ENCODE measurements around the gene HOXC6.
A peak's percentile ranks its signal among the peaks of the same experiment; 100 is the strongest.

Gene HOXC6

GRCh38 chr12:54029529-54030441, 1.5 kb downstream of the HOXC6 start:
- no peak for DNase-seq (ENCODE audit: low read depth in 2 of 2)

- no peak for DNase-seq (ENCODE audit: low read depth in 2 of 2)
Measured at GRCh38 chr12:54030442-54030801, 2.2 kb downstream of the HOXC6 start.

DNA sequence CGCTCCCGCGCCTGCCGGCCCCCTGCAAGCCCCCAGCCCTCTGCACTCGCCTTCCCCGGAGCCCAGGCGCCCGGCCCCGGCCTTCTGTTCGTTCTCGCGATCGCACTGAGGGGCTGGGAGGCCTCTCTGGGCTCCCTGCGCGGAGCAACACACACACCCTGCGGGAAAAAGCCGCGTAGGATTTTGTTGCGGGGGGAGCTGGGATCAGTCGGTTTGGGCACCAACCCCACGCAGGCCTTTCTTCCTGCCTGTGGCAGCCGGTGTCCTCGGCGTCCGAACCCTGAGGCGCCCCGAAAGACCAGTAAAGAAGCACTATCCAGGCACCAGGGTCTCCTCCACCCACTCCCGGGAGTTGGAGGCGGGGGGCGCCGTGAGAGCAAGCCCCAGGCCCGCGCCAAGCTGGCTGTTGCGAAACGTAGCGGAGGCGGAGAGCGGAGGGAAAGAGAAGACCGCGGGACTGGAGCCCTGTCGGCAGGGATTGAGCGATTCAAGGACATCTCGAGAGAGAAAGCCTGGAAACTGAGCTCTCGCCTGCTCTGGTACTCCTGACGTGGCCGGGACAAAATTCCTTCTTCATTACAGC, 2.7 kb downstream of the HOXC6 start:
- DNase-seq (ENCODE audit: low read depth in 2 of 2), result no peak

DNA sequence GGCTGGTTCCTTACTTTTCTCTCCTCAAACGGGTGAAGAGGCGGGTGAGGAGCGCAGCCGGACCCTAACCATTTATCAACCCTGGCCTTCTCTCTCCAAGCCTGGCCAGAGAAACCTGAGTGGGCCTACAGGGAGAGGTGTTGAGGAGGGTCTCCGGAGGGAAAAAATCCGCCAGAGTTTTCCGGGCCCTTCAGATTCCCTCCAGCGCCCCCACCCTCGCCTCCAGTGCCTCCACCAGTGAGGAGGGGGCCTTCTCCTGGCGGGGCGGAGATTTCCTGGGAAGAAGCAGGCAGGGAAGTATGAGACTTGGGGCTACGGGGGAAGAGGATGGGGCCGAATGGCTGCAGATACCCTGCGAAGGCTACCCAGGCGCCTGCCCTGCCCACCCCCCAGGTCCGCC, 3.2 kb downstream of the HOXC6 start:
- no peak for DNase-seq (ENCODE audit: low read depth in 2 of 2)

- DNase-seq (ENCODE audit: low read depth in 2 of 2), result no peak
Measured at GRCh38 chr12:54032086-54032619, 3.9 kb downstream of the HOXC6 start.

GRCh38 chr12:54032627-54033100, 4.4 kb downstream of the HOXC6 start, which contains the start of gene HOXC5:
Gene HOXC5, plus strand, starts transcription at chr12:54033050. Its CDS starts 73 bp downstream, at chr12:54033123.
- peak in 1 of 2 donors; percentile 48 for DNase-seq (ENCODE audit: low read depth in 2 of 2)

DNA sequence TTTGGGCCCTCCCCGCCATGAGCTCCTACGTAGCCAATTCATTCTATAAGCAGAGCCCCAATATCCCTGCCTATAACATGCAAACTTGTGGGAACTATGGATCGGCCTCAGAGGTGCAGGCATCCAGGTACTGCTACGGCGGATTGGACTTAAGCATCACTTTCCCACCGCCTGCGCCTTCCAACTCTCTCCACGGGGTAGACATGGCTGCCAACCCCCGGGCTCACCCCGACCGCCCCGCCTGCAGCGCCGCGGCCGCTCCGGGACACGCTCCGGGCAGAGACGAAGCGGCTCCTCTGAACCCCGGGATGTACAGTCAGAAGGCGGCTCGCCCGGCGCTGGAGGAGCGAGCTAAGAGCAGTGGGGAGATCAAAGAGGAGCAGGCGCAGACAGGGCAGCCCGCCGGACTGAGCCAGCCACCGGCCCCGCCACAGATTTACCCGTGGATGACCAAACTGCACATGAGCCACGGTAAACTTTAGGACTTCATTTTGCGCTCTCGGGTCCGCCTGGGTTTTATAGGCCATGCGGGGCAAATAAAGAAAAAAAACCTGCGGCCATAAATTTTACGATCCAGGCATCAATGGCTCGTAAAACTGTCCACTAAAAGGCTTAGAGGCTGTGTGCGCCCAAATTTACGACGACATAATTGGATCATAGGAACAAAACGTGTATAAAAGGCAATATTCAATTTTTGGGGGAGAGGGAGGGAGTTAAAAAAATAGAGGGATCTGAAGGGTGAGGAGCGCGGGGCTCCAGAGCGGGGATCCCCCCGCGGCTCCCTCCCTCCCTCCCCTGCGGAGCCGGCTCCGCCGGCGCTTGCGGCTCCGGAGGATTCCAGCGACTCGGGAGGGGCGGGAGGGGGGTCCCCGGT, 5.1 kb downstream of the HOXC6 start:
- no peak for DNase-seq (ENCODE audit: low read depth in 2 of 2)

DNA sequence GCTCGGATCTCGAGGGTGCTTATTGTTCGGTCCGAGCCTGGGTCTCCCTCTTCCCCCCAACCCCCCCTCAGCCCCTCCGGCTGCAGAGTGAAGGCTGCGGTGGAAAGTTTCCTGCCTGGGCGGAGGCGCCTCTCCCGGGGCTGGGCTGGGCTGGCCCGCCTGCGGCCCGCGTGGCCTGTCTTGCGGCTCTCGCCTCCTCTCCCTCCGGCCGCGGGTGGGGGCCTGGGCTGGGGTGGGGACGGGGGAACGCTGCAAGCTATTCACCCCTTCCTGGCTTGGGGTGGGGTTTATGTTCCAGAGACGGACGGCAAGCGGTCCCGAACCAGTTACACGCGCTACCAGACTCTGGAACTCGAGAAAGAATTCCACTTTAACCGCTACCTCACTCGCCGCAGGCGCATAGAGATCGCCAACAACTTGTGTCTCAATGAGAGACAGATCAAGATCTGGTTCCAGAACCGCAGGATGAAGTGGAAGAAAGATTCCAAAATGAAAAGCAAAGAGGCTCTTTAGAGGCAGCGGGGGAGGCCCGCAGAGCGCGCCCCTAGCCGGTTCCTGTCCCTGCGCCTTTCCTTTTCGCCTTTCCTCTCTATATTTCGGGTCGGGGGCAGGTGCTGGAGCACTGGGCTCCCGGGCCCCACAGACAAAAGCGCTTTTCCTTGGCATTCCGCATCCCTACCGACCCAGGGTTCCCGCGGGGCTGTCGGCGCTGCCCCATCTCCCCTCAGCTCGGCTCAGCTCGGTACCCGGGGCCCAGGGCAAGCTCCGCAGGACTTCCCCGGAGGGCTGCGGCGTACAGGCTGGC, 5.9 kb downstream of the HOXC6 start:
- no peak for DNase-seq (ENCODE audit: low read depth in 2 of 2)

GRCh38 chr12:54034785-54035310, 6.6 kb downstream of the HOXC6 start:
- DNase-seq (ENCODE audit: low read depth in 2 of 2), result no peak

GRCh38 chr12:54035568-54036264, 7.5 kb downstream of the HOXC6 start:
- no peak for DNase-seq (ENCODE audit: low read depth in 2 of 2)

GRCh38 chr12:54036620-54037359, 8.6 kb downstream of the HOXC6 start:
- DNase-seq (ENCODE audit: low read depth in 2 of 2), result no peak

DNA sequence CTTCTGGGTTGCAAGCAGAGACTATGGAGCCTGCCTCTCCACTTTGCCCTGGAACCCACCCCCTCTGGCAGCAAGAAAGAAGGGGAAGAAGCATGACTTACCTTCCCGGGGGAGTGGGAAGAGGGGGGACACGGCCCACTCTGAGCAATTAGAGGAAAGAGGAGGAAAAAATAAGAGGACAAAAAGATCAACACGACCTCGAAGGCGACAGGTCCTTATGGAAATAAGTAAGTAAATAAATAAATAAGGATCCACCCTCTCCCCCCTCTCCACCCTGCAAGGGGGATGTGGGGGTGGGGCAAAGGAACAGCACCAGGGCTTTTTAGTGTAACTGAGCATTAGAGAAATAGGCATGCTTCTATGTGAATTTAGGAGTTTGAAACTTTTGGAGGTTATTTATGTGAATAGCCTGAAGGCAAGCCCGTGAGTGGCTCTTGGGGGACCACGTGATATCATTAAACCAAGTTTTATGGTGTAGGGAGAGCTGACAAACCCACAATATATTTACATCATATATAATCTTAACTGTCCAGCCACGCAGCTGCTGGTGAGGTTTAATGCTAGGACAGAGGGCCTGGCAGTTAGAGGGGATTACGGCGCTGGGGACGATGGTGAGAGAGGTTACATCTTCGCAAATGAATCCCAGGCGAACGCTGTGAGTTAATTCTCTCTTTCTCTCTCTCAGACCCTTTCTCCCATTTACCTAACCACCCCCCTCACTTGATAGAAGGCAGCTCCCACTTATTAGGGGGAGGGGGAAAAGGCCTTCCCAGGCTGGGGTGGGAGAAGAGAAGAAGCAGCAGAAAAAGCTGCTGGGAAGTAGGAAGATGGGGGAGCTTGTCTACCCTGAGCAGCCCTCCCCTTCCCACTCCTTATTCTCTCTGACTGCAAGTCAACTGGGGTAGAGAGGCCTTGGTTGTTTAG, 9.4 kb downstream of the HOXC6 start:
- DNase-seq (ENCODE audit: low read depth in 2 of 2), result no peak

DNA sequence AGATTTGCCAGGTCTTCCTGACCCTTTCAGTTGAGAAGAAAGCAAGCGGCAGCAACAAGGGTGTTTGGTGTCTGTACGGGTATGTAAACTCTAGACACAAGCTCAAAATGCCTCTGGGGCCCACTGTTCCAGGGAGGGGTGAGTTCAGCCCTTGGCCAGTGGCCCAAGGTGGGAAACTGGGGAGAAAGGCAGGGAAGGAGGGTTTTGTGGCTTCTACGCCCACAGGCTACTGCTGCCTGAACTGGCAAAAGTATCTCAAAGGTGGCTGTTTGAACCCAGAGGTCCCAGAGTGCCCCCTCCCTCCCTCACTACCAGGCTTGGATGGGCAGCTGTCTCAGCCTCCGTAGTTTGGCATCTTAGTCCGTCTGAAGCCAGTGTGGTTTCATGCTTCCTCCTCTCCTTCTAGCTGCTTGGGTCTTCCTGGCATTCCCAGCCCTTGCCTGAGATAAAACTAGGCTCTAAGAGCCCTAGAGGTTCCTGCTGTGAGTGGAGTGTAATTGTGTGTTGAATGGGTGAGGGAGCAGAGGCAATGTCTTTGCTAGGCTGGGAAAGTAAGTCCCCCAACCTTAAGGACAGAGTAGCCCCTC, 10.1 kb downstream of the HOXC6 start:
- DNase-seq (ENCODE audit: low read depth in 2 of 2), result no peak

DNA sequence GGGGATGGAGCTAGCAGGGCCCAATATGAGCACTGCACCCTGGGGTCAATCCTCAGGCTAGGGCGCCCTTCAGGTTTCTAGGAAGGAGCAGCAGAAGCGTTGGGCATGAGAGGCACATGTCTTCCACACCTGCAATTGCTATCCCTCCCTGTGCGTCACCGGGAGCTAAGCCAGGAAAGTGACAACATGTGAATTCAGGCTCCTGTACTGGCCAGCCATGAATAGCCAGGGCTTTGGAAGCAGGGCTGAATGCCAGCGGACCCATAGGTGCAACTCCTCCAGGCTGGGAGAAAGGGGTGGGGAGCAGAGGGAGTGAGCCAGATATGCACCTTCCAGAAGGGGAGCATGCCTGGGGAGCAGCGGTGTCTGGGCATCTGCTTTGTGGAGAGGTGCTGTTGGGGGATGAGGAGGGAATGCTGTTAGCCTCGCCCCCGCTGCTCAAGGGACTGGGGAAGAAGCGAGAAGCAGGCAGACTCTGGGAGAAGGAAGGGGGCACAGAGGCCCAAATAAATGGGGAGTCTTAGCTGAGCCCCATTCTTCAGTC, 10.7 kb downstream of the HOXC6 start:
- DNase-seq (ENCODE audit: low read depth in 2 of 2), result no peak

DNA sequence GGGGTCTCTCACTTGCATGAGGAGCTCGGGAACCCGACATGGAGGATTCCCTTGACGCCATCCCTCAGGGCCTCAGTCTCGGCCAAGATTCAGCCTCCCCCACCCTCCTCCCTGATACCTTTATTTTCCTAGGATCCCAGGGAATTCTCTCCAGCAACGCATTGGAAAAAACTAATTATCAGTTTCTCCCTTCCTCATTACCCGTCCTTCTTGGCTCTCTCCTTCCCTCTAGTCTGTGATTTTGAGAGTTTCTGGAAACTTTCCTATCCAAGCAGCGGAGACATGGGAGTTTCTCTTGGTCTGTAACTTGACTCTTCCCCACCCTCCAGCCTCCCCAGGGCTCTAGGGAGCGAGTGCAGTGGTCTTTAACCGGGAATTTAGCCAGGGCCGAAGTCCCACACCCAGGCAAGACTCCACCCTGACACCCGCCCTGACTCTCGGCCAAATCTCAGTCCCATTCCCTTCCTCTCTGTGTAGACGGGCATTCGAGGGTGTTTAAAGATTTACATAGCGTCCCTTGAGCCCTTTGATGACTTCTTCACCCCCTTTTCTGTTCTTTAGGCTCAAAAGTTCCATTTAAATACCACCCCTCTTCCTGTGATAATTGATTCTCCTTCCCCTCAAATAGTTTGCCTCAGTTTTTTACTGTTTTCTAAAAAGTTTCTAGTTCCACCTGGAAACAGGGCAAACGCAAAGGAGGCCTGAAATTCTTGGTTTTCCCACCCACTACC, 11.3 kb downstream of the HOXC6 start:
- DNase-seq (ENCODE audit: low read depth in 2 of 2), result no peak

- no peak for DNase-seq (ENCODE audit: low read depth in 2 of 2)
Measured at GRCh38 chr12:54040148-54040494, 11.9 kb downstream of the HOXC6 start.

DNA sequence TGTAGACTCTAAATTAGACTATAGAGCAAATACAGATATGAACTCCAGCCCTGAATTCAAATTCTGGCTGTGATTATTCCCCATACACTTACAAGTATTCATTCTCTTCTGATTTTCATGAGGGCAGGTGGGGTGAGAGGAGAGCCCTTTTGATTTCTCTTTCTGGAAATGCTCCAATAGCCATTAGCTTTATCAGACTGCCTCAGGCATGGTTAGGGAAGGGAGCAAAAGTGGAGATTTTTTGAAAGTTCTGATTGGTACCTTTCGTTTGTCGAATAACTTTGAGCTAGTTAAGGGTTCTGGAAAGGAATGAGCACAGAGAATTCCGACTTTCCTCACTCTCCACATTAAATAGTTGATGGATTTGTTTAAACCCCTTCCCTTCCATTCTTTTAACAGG, 12.4 kb downstream of the HOXC6 start:
- no peak for DNase-seq (ENCODE audit: low read depth in 2 of 2)
